Measurements from ENCODE around the gene SBF2.

Gene SBF2

DNA sequence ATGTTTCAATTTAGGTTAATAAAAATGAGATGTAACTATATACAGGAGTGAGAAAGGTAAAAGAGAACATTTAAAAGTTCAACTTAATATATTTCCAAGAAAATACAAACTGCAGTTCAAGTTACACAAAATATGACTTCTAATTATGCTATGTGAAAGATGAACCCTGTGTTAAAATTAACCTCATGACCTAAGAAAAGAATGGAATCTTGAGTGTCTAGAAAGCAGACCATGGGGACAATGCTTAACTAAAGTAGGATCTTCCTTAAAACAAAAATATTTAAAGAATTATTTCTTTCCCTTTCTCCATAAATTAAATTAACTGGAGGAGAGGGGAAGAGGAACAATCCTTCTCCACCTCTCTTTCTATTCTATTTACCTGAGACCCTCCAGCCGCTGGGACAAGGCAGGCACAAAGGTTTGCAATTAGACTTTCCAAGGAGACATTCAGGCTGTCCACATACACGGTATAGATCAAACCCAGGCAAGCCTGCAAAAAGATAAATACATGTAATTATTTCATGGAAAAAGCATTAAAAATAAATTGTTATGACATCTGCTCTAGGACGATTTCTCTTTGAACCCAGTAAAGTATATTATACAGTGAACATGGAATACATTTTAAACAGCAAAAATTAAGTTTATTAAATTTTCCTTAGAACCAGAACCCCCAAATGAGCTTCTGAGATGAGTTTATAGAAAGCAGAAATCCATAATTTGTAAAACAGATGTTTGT lies 264.5 kb downstream of the SBF2 start:
- no peak for TF ChIP-seq POLR2A (IDR thresholded peaks at IDR 0.05; ENCODE audit: low read depth, low read length)
- no peak for DNase-seq (ENCODE audit: insufficient read length, low spot score)
- FAIRE-seq: peak; percentile 50

DNA sequence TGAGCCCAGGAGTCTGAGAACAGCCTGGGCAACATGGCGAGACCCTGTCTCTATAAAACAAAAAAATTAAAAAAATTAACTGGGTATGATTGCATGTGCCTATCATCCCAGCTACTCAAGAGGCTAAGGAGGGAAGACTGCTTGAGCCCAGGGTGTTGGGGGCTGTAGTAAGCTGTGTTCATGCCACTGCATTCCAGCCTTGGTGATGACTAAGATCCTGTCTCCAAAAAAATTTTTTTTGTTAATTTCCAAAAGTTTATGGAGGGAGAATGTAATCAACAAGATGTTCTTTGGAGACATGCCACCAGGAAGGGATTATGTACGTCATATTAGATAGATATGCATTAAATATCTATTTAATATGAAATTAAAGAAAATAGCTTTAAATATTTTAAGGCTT lies 267.5 kb downstream of the SBF2 start:
- FAIRE-seq (no peak), DNase-seq (ENCODE audit: insufficient read length, low spot score) (no peak)
- no peak for TF ChIP-seq POLR2A (IDR thresholded peaks at IDR 0.05; ENCODE audit: low read depth, low read length)

DNA sequence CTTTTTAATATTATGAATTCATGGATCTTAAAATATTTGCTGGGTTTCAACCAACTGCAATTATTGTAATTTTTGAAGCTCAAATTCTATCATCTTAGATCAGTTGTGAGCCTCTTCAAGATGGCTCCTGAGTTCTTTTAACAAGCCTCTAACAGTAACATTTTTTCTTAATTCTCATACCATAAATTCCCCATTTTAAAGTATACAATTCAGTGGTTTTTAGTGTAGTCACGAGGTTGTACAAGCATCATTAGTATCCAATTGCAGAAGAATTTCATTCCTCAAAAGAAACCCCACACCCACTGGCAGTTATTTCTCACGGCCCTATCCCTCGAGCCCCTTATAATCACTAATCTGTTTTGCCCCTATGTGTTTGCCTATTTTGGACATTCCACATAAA lies 270.8 kb downstream of the SBF2 start:
- FAIRE-seq (peak; percentile 23), DNase-seq (ENCODE audit: insufficient read length, low spot score) (no peak)
- no peak for TF ChIP-seq POLR2A (IDR thresholded peaks at IDR 0.05; ENCODE audit: low read depth, low read length)

DNA sequence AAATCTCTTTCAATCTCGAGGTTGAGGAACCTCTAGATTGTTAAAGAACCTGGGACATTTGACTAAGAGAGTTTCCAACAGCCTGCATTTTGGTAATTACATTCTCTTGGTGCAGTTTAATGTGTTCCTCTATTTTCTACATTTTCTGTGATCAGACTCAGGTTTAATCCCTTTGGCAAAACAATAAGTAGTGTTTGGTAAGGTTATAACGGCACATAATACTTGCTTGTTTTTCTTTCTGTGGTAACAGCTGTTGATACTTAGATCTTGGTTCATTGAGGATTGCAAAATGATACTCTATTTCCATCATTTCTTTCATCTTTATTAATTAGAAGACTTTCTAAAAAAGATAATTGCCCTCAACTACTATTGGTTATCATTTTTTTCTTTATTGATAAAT lies 271.3 kb downstream of the SBF2 start:
- DNase-seq (ENCODE audit: insufficient read length, low spot score): no peak
- no peak for TF ChIP-seq POLR2A (IDR thresholded peaks at IDR 0.05; ENCODE audit: low read depth, low read length)

DNA sequence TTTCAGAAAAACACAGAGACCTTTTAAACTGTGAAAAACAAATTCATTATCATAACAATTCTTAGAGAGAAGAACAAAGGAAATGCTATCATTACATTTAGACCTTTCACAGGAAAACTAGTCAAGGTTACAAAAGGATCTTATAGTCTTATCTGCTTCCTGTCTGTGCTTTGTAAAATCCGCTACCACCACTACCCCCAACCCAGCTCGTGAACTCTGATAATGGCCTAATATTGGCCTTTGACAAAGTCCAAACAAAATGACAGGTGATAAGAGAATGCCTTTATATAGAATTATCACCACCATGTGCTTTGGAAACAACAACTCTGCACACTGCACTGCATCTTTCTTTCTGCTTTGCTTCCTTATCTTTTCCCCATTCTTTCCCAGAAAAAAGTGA lies 272.5 kb downstream of the SBF2 start:
- no peak for TF ChIP-seq POLR2A (IDR thresholded peaks at IDR 0.05; ENCODE audit: low read depth, low read length)
- peak; percentile 48 for FAIRE-seq
- DNase-seq (ENCODE audit: insufficient read length, low spot score): no peak

More for the DNA sequence above, 271.3 kb downstream of the SBF2 start:
- FAIRE-seq: peak; percentile 82

DNA sequence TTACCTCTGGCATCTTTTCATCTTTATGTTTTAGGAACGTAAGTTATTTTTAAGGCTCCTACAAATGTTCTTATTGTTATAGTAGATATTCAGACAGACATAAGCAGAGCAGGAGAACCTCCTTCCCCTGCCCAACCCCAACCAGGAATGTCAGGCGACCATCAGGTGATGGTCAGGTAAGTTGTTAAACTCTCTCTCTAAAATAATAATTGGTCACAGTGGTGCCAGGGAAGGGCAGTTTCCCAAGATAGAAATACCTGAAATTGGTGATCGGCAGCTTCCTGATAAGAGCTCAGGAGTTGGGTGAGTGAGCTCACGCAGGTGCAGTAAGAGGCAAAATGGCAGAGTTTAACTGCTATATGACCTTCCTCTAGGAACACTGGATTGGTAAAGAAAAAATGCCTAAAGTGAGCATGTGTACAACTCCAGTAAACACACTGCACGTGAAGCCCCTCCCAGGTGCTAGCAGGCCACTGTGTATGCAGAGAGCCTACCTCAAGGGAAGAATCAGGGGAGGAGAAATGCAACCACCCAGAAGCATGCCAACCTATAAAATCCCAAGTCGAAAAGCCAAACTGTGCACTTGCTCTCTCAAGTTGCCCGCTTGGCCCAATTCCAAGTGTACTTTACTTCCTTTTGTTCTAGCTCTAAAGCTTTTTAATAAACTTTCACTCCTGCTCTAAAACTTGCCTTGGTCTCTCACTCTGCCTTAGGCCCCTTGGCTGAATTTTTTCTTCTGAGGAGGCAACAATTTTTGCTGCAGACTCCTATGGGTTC lies 273.9 kb downstream of the SBF2 start:
- no peak for DNase-seq (ENCODE audit: insufficient read length, low spot score)

DNA sequence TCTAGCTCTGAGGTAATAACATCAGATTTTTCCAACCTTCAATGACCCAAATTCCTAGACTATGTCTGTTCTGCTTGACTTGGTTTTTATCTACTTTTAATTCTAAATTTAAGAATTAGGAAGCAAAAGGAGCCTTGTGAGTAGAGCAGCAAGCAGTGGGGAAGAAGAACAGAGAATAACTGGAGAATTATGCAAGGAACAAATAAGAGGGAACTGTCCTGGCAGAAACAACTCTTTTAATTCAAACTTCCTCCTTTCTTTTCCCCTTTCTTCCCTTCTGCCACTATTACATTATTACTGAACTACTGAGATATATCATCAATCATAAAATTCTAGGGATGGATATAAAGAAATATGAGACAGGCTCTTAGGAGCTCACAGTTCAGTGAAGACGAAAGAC lies 276.1 kb downstream of the SBF2 start:
- DNase-seq (ENCODE audit: insufficient read length, low spot score) (no peak), FAIRE-seq (peak; percentile 58)
- TF ChIP-seq POLR2A (IDR thresholded peaks at IDR 0.05; ENCODE audit: low read depth, low read length): no peak

More for the DNA sequence above, 273.9 kb downstream of the SBF2 start:
- no peak for TF ChIP-seq POLR2A (IDR thresholded peaks at IDR 0.05; ENCODE audit: low read depth, low read length)
- peak; percentile 61 for FAIRE-seq

DNA sequence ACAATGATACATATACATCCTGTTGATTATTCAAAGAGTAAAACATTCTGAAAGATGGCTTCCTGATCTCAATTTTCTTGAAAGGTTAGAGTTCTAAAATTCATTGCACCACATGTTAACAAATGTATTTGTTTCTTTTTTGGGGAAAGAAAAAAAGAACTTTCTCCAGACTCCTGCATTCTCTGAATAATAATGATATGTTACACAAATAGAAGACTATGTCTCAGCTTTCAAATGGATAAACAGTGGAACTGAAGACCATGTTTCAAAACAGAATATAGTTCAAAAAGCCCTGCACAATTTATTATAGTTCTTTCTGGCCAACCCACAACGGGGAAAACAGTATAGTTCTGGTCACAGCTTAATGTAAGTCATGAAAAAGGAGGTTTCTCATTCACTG lies 277.0 kb downstream of the SBF2 start:
- FAIRE-seq (peak; percentile 38), DNase-seq (ENCODE audit: insufficient read length, low spot score) (no peak)
- no peak for TF ChIP-seq POLR2A (IDR thresholded peaks at IDR 0.05; ENCODE audit: low read depth, low read length)

DNA sequence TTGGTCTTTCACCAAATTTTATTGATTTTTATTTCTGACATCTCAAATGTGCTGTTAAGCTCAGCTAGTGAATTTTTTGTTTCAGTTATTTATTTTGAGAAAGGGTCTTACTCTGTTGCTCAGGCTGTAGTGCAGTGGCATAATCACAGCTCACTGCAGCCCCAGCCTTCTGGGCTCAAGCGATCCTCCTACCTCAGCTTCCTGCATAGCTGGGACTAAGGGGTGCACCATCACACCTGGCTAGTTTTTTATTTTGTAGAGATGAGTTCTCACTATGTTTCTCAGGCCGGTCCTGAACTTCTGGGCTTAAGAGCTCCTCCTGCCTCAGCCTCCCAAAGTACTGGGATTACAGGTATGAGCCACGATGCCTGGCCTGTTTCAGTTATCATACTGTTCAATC lies 282.0 kb downstream of the SBF2 start:
- DNase-seq (ENCODE audit: insufficient read length, low spot score) (no peak), FAIRE-seq (no peak)
- no peak for TF ChIP-seq POLR2A (IDR thresholded peaks at IDR 0.05; ENCODE audit: low read depth, low read length)

DNA sequence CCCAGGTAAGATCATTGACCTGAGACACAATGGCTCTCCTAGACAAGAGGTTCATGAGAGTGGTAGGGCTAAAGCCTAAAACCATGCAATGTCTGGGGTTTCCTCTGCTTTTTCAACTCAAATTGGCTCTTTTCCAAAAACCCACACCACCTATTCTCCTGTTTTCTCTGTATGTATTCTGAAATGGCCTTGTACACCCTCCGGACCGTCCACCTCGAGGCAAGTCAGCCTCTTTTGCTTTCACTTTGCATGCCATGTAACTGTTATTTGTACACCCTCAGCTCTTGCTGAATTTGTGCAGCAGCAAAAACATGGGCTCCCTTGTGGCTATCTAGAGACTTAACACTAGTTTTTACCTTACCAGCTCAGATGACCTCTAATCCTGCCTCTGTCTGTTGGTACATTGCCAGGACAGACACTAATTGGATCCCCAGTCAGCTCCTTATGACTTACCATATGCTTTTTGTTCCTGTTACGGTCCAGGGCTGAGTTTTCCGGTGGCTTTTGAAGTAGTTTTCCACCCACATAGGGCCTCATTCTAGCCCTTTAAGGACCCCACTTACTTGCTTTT lies 288.0 kb downstream of the SBF2 start:
- no peak for TF ChIP-seq POLR2A (IDR thresholded peaks at IDR 0.05; ENCODE audit: low read depth, low read length)
- FAIRE-seq (no peak), DNase-seq (ENCODE audit: insufficient read length, low spot score) (no peak)

DNA sequence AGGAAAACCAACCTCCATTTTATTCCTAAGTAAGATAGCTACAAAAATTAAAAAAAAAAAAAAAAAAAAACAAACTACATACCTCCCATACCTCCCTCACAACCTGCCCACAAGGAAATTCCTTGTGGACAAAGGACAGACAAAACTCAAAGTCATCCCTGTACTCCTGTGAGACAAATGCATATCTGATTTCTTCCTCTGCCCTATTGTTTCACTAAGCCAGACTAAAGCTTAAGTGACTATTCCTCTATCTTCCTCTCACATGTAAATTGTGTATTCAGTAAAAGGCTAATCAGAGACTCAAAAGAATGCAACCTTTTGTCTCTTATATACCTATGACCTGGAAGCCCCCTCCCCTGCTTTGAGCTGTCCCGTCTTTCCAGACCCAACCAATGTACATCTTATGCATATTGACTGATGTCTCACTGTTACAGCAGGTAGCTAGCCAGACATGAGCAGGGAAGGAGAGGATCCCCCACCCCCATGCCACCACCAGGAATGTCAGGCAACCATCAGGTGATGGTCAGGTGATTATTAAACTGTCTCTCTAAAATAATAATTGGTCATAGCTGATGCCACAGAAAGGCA lies 289.4 kb downstream of the SBF2 start:
- DNase-seq (ENCODE audit: insufficient read length, low spot score): no peak
- TF ChIP-seq POLR2A (IDR thresholded peaks at IDR 0.05; ENCODE audit: low read depth, low read length): no peak
- FAIRE-seq: no peak

DNA sequence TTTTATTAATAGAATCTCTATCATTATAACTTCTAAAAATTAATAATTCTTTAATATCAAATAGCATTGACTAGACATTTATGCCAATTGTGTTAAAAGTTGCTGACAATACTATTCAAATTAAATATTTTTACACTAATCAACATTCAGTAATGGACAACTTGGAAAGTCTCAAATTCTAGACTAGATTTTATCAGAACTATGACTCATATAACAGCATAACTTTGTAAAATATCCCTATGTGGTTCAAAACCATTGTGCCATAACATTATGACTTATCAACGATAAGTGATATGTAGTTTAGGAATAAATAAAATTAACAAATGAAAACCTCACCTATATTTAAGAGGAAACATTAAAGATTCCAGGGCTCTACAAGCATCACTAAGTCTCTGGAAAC lies 291.8 kb downstream of the SBF2 start:
- DNase-seq (ENCODE audit: insufficient read length, low spot score) (no peak), FAIRE-seq (peak; percentile 50)
- no peak for TF ChIP-seq POLR2A (IDR thresholded peaks at IDR 0.05; ENCODE audit: low read depth, low read length)

DNA sequence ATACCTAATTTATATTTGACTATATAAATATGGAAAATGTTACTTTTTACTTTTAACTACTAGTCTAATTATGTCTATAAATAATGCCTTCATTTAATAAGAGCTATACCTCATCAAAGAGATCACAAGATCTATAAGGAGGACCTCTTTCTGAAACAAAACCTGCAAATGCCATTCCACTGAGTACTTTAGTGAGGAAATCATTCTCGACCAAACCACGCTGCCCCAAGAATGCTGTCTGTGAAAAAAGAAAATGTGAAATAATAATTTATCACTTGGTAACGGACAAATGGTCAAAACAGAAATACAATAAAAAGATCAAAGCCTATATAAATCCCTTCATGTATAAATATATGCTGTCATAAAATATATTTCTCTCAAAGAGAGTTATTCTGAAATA lies 301.7 kb downstream of the SBF2 start:
- DNase-seq (ENCODE audit: insufficient read length, low spot score) (no peak), FAIRE-seq (no peak)
- TF ChIP-seq POLR2A (IDR thresholded peaks at IDR 0.05; ENCODE audit: low read depth, low read length): no peak

All from H54 (cell line).